UCSD-AML1 (cell line): ENCODE results near the gene GLIS2.
"Not testable (repeated sequence)": the region's sequence is repeated elsewhere in the genome, so short reads cannot be mapped to it uniquely, and the experiment has no call there.

Experiments used
- DNase-seq: peaks from one replicate; lab custom pipeline; 2025; ENCODE audit not compliant: unreplicated experiment; lab: John Stamatoyannopoulos, UW

Gene GLIS2

DNA sequence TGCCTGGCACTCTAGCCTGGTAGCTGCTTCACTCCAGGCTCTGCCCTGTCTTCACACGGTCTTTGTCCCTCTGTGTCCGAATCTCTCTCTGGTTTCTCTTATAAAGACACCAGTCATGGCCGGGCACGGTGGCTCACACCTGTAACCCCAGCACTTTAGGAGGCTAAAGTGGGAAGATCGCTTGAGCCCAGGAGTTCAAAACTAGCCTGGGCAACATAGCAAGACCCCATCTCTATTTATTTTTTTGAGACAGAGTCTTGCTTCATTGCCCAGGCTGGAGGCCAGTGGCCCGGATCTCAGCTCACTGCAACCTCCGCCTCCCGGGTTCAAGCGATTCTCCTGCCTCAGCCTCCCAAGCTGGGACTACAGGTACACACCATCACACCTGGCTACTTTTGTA lies 17.8 kb downstream of the GLIS2 start:
- DNase-seq, result not testable (repeated sequence)

DNA sequence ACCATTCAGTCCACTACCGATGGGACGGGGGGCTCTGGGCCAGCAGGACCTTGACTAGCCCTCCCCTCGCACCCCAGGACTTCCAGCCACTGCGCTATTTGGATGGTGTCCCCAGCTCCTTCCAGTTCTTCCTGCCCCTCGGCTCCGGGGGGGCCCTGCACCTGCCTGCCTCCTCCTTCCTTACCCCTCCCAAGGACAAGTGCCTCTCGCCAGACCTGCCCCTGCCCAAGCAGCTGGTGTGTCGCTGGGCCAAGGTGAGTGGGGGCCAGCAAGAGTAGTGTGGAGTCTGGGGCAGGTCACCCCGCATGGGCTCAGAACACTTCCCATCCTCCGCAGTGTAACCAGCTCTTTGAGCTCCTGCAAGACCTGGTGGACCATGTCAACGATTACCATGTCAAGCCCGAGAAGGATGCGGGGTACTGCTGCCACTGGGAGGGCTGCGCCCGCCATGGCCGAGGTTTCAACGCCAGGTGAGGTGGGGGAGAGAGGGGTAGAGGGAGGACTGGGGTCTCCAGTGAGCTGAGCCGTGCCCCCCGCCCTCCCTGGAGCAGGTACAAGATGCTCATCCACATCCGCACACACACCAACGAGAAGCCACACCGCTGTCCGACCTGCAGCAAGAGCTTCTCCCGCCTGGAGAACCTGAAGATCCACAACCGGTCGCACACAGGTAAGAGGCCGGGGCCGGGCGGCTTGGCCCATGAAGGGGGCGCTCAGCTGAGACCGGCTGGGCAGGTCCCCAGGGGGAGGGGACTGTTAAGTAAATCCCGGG lies 19.0 kb downstream of the GLIS2 start:
- no peak for DNase-seq

GRCh38 chr16:4336701-4337539 lies 21.1 kb downstream of the GLIS2 start:
- no peak for DNase-seq

DNA sequence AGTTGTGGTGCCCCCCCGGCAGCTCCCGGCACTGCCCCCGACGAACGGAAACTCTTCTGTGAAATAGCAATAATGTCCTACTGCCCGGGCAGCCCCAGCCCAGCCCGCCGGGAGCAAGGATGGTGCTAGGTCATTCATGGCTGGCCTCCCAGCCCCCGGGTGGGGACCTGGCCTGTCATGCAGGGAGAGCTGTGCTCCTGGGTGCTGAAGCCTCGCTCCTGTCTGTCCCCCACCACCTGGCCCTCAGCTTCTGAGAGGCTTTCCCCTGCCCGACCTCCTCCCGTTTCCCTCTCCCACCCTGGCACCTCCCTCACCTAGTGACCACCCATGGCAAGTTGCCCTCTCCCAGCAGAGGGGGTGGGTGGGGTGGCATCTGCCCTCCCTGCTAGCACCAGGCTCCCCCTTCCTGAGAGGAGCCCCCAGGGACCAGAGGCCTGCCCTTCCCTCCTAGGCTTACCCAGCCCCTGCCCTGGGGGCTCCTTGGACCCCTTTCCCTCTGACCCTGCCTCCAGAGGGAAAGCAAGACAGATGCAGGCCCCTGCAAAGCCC lies 21.7 kb downstream of the GLIS2 start:
- DNase-seq, result no peak

- no peak for DNase-seq
These were observed 22.3 kb downstream of the GLIS2 start for GRCh38 chr16:4338125-4338582.

DNA sequence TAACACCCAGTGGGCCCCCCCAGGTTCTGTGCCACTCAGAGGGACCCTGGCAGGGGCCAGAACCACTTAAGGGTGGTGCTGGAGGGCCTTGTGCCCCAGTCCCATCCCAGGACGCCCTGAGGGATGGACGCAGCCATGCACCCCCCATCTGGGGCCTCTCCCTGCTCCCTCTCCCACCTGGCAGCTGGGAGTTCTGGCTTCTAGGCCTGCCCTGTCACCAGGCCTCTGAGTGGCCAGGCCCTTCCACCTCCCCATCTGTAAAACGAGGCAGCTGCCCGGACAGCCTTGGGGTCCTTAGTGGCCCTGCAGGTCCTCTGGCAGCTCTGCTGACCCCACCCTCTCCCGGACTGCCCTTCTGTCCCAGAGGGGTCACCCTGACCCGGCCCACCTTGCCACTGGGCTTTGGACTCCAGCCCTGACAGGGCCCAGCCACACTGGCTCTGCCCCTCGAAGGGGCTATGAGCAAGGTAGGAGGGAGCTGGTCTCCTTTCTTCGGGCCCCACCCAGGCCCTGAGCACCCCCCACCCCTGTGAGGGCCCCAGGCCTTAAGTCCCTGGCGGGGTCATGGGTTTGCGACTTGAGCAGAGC lies 22.9 kb downstream of the GLIS2 start:
- no peak for DNase-seq

DNA sequence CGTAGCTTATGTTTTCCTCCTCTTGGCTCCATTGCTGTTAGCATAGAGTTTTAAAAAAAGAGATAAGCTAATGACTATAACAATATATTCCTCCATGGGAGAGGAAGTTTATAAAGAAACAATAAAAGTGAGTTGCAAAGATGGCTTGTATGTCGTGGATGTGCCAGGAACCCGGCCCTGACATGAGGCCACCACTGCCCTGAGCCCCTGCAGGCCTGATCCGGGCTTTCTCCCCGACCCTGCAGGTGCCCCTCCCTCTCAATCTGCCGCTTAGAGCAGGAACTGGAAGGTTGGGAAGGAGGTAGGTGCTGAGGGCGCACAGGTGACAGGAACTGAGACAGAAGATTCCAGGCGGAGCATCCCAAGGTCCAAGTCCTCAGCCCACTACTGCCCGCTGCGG lies 23.6 kb downstream of the GLIS2 start:
- no peak for DNase-seq

- DNase-seq, result no peak
These were observed 24.0 kb downstream of the GLIS2 start for GRCh38 chr16:4339909-4340308.

GRCh38 chr16:4340443-4340842 lies 24.6 kb downstream of the GLIS2 start:
- no peak for DNase-seq

DNA sequence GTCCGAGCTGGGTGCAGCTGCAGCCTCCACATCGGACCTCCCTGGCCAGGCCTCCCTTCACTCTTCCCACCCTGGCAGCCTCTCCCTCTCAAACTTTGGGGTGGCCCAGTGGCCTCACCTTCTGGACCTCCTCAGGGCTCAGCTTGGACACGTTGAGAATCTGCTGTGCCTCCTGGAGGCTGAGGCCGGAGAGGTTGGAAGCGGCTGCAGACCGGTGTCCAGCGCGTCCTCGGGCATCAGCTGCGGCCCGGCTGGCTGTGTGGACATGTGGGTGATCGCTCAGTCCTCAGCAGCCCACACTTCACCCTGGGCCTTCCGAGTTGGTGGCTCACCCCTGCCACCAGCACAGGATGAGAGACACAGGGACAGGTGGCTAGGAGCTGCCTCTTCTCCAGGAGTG lies 25.4 kb downstream of the GLIS2 start:
- no peak for DNase-seq

DNA sequence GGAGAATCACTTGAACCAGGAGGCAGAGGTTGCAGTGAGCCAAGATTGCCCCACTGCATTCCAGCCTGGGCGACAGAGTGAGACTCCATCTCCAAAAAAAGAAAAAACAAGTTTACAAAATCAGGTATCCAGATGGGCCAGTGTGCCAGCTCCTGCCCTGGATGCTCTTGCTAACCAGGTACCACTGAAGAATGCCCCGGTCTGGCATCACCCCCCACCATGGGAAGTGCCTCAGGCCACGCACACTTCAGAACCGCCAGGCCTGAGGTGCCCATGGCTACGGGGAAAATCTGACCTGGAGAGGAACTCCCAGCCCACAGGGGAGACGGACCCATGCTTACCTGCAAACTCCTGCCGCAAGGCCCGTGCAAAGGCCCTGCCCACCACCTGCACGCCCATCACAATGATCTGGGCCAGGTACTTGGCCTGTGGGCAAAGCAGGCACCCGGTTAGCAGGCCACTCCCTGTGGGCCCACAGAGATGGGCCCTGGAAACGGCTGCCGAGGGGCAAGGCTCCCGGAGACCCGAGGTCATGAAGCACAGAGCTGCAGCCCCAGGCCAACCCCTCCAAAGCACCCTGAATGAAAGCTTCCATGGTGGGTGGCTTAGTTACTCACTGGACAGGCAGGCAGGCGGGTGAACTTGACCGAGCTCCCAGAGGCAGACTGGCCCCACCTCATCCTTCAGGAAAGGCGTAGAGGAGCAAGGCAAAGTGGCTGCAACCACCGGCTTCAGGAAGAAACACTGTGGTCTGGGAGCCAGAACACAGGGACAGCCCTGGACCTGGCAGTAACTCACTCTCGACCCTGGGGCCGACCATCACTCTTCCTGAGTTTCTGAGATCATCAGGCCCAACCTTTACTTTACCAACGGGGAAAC lies 27.2 kb downstream of the GLIS2 start:
- DNase-seq, result no peak

GRCh38 chr16:4344300-4344982 lies 28.6 kb downstream of the GLIS2 start:
- DNase-seq, result not testable (repeated sequence)

GRCh38 chr16:4344983-4345835 lies 29.3 kb downstream of the GLIS2 start:
- DNase-seq, result no peak

DNA sequence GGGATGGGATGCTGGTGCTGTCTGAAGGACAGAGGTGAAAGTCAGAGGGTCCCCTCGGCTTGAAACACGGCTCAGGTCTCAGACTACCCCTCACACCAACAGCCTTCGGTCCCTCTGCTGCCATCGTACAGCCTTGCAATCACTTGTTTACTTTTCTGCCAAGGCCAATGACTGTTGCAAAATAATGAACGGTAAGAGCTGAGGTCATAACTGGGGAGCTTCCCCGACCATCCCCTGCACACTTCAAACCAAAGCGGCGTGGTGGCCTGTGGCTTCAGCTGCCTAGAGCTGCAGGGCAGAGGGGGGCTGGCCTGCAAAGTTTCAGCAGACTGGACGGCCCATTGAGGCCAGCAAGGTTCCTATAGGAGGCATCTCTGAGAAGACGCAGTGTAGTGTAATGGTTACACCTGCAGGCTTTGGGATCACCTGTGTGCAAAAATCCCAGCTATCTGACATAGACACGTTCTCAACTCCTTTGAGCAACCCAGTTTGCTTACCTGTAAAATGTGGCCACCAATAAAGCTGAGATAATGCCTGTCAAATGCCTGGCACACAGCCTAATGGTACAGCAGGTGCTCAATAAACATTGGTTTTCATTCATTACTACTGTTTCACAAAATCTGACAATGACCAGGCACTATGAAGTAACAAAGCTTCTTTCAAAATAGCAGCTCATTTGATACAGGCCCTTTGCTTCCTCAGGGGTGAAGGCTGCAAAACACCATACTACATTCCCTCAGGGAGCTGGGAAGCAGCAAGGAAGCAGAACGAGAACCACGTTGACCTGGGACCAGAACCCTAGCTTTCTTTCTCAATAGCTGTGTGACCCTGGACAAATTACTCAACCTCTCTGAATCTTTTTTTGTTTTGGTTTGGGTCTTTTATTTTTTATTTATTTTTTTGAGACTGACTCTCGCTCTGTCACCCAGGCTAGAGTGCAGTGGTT lies 30.2 kb downstream of the GLIS2 start:
- DNase-seq, result no peak

DNA sequence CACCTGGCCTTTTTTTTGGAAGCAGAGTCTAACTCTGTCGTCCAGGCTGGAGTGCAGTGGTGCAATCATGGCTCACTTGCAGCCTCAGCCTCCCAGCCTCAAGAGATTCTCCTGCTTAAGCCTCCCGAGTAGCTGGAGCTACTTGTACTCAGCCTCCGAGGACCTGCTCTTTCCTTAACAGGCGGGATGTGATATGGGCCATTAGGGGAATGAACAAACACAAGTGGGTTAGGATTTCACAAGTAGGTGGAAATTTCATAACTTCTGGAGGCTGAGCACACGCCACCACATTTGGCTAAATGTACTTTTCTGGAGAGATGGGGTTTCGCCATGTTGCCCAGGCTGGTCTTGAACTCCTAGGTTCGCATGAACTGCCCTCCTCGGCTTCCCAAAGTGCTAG lies 31.1 kb downstream of the GLIS2 start:
- DNase-seq, result no peak

DNA sequence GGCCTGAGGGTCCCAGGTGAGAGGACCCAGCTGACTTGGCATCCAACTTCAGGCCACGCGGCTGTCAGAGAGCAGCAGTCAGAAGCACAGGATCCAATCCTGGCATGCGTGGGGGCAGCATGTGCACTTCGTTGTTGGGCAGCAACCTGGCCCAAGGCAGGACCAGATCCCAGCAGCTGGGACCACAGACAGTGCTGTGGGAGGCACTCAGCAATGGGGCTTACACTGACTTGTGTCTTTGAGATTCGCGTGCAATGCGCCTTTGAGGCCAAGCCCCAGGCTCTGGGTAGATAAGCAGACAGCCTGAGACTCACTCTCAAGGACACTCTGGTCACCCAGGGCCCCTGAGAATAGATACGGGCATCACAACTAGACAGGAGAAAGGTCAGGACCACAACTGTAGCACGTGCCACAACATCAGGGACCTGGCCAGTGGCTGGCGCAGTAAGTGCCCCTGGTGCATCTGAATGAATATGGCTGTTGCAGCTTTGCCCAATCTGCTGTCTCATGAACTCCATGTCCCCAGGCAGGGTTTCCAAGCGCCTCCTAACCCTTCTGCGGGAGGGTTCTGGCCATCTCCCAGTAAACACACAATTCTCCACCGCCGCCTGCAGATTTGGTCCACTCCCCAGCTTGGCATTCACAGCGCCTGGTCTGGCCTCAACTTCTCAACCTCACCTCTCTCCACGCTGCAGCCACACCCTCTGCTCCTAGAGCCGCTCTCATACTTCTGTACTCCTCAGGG lies 32.1 kb downstream of the GLIS2 start:
- no peak for DNase-seq

DNA sequence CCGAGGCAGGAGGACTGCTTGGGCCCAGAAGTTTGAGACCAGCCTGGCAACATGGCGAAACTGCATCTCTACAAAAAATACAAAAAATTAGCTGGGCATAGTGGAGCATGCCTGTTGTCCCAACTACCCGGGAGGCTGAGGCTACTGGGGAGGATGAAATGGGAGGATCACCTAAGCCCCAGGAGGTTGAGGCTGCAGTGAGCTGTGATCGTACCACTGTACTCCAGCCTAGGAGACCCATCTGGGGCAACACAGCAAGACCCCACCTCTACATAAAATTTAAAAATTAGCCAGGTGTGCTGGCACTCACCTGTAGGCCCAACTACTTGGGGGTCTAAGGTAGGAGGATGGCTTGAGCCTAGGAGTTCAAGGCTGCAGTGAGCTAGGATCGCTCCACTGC lies 33.5 kb downstream of the GLIS2 start:
- DNase-seq, result no peak
